GM21360 (cell line): ENCODE measurements around the gene PRKN.
"Not testable (repeated sequence)": the region's sequence is repeated elsewhere in the genome, so short reads cannot be mapped to it uniquely, and the experiment has no call there.

Experiments used
- ATAC-seq: cut with Tn5 transposase; IDR thresholded peaks from one replicate; pipeline ENCODE4 v1.9.1; 2021; ENCODE audit warnings: mild to moderate bottlenecking, moderate library complexity; ENCODE audit not compliant: unreplicated experiment

PRKN gene

GRCh38 chr6:161834426-161834825 lies 893.1 kb downstream of the PRKN start:
- ATAC-seq = no peak

- ATAC-seq = no peak
Observed at GRCh38 chr6:161833099-161833860, 894.3 kb downstream of the PRKN start.

- no peak for ATAC-seq
Observed at GRCh38 chr6:161832622-161833021, 894.9 kb downstream of the PRKN start.

- ATAC-seq = no peak
Observed at GRCh38 chr6:161830866-161831616, 896.5 kb downstream of the PRKN start.

GRCh38 chr6:161829291-161829729 lies 898.3 kb downstream of the PRKN start:
- no peak for ATAC-seq

- no peak for ATAC-seq
Observed at GRCh38 chr6:161828355-161828754, 899.2 kb downstream of the PRKN start.

- ATAC-seq = no peak
Observed at GRCh38 chr6:161826512-161826911, 901.1 kb downstream of the PRKN start.

- not testable (repeated sequence) for ATAC-seq
Observed at GRCh38 chr6:161822204-161822603, 905.4 kb downstream of the PRKN start.

- ATAC-seq = no peak
Observed at GRCh38 chr6:161817881-161818280, 909.7 kb downstream of the PRKN start.

- ATAC-seq = no peak
Observed at GRCh38 chr6:161815965-161816364, 911.6 kb downstream of the PRKN start.

- ATAC-seq = no peak
Observed at GRCh38 chr6:161813156-161813555, 914.4 kb downstream of the PRKN start.

- no peak for ATAC-seq
Observed at GRCh38 chr6:161809971-161810370, 917.6 kb downstream of the PRKN start.

- no peak for ATAC-seq
Observed at GRCh38 chr6:161804838-161805237, 922.7 kb downstream of the PRKN start.

- ATAC-seq = no peak
Observed at GRCh38 chr6:161803131-161803530, 924.4 kb downstream of the PRKN start.

GRCh38 chr6:161802231-161802630 lies 925.3 kb downstream of the PRKN start:
- no peak for ATAC-seq

- no peak for ATAC-seq
Observed at GRCh38 chr6:161798844-161799394, 928.6 kb downstream of the PRKN start.

- no peak for ATAC-seq
Observed at GRCh38 chr6:161796681-161797080, 930.9 kb downstream of the PRKN start.

GRCh38 chr6:161792851-161793493 lies 934.6 kb downstream of the PRKN start:
- ATAC-seq = no peak

- ATAC-seq = no peak
Observed at GRCh38 chr6:161788531-161788930, 939.0 kb downstream of the PRKN start.

- ATAC-seq = no peak
Observed at GRCh38 chr6:161772176-161772575, 955.4 kb downstream of the PRKN start.

GRCh38 chr6:161761966-161762365 lies 965.6 kb downstream of the PRKN start:
- ATAC-seq = no peak
